Sigmoid colon (tissue), 4 donors: Measurements from ENCODE around the gene CUTC.

ENCODE experiments used
- EP300 ChIP-seq, 4 donors: sonication (generic); formaldehyde crosslinking; IDR thresholded peaks; one replicate each; pipeline ENCODE4 v1.6.1; 2017; ENCODE audit warnings: antibody characterized with exemption in 4 of 4
- POLR2A ChIP-seq, 2 donors: fragments of 450-650 bp; IDR thresholded peaks; one replicate each; pipeline ENCODE4 v1.6.1; 2016; ENCODE audit warnings: antibody characterized with exemption in 2 of 2, mild to moderate bottlenecking in 2 of 2, moderate library complexity in 2 of 2
- POLR2AphosphoS5 ChIP-seq, 4 donors: sonication (generic); formaldehyde crosslinking; IDR thresholded peaks; one replicate each; pipeline ENCODE4 v1.6.1; 2017; ENCODE audit warnings: antibody characterized with exemption in 4 of 4
- TF ChIP-seq, protein P1 (sequence below), 4 experiments: fragments of 450-650 bp in 3 of 4; fragments of 200-600 bp in 1 of 4; IDR thresholded peaks; one replicate each; pipeline ENCODE4 v1.5.1; 2016 to 2019; ENCODE audit warnings: antibody characterized with exemption in 4 of 4, mild to moderate bottlenecking in 3 of 4, moderate library complexity in 2 of 4

DNA sequence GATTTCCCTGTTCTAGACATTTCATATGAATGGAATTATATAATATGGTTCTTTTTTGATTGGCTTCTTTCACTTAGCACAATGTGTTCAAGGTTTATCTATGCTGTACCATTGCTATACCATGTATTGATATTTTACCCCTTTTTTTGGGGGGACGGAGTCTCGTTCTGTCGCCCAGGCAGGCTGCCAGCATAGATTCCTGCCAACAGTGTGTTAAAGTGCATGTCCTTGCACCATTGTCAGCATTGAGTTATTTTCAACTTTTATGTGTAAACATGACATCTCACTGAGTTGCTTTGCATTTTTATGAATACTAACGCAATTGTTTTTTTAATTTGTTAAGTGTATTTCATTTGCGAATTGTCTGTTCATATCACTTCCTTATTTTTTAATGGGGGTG is 55.3 kb downstream of the CUTC start:
- TF ChIP-seq, protein P1, sequence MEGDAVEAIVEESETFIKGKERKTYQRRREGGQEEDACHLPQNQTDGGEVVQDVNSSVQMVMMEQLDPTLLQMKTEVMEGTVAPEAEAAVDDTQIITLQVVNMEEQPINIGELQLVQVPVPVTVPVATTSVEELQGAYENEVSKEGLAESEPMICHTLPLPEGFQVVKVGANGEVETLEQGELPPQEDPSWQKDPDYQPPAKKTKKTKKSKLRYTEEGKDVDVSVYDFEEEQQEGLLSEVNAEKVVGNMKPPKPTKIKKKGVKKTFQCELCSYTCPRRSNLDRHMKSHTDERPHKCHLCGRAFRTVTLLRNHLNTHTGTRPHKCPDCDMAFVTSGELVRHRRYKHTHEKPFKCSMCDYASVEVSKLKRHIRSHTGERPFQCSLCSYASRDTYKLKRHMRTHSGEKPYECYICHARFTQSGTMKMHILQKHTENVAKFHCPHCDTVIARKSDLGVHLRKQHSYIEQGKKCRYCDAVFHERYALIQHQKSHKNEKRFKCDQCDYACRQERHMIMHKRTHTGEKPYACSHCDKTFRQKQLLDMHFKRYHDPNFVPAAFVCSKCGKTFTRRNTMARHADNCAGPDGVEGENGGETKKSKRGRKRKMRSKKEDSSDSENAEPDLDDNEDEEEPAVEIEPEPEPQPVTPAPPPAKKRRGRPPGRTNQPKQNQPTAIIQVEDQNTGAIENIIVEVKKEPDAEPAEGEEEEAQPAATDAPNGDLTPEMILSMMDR (IDR thresholded peaks at IDR 0.05) = no peak
- TF ChIP-seq POLR2A (IDR thresholded peaks at IDR 0.05) = no peak
- TF ChIP-seq POLR2AphosphoS5 (IDR thresholded peaks at IDR 0.05) = no peak
- TF ChIP-seq EP300 (IDR thresholded peaks at IDR 0.05) = no peak
